A549 (cell line): Measurements from ENCODE around the gene TMEM129. TPM values are rescaled to one million over a fixed set of nuclear protein-coding genes. Genes with fewer than 3 reads are reported as not detected.

Experiments used
- ATAC-seq, 2 experiments: fragments of 200-7000 bp in 1 of 2; fragments of >200 bp in 1 of 2; cut with Nextera tagmentation in 1 of 2; cut with Tn5 transposase in 1 of 2; 3 replicates each; pipeline versions ENCODE4 v1.8.0 to v1.9.1; 2018 to 2020; ENCODE audit warnings: mild to moderate bottlenecking in 1 of 2, moderate library complexity in 1 of 2
- CTCF ChIA-PET: fragments of 300-600 bp; sonication (Branson Sonifier 250); formaldehyde crosslinking; extraction: SDS; loops from one replicate; lab custom pipeline; 2021; ENCODE audit warnings: antibody characterized with exemption, inconsistent platforms; lab: Yijun Ruan, JAX
- POLR2A ChIA-PET: fragments of 350-600 bp; formaldehyde crosslinking; extraction: SDS; loops from one replicate; lab custom pipeline; 2021; ENCODE audit warnings: antibody characterized with exemption, inconsistent platforms; lab: Yijun Ruan, JAX
- DNase-seq, 2 experiments: peaks; one replicate each; pipeline versions ENCODE4 v3.0.0 to v3.0.0-alpha.2; 2011 to 2016; ENCODE audit warnings: low read depth in 1 of 2, low spot score in 1 of 2
- FAIRE-seq: peaks from 2 replicates; lab custom pipeline; 2011; peaks lifted over from hg19 to GRCh38; lab: Jason Lieb, UNC
- H3K27ac ChIP-seq, 2 experiments: fragments of >200 bp; sonication (Bioruptor Twin); formaldehyde crosslinking; 3 replicates each; pipeline ENCODE4 v1.5.1; 2016 to 2017
- H3K4me1 ChIP-seq: fragments of >200 bp; sonication (Bioruptor Twin); formaldehyde crosslinking; 3 replicates; pipeline ENCODE4 v1.6.1; 2016
- H3K4me2 ChIP-seq: fragments of >200 bp; sonication (Bioruptor Twin); formaldehyde crosslinking; 3 replicates; pipeline ENCODE4 v1.6.1; 2016
- H3K4me3 ChIP-seq: fragments of >200 bp; sonication (Bioruptor Twin); formaldehyde crosslinking; 3 replicates; pipeline ENCODE4 v1.5.1; 2016
- H3K9me3 ChIP-seq: fragments of >200 bp; sonication (Bioruptor Twin); formaldehyde crosslinking; 3 replicates; pipeline ENCODE4 v1.6.1; 2016
- BCL3 ChIP-seq: fragments of >200 bp; sonication (Bioruptor Twin); formaldehyde crosslinking; IDR thresholded peaks from 3 replicates; pipeline ENCODE4 v1.6.1; 2016
- CEBPB ChIP-seq, 2 experiments: fragments of >200 bp in 1 of 2; sonication (Bioruptor Twin) in 1 of 2; formaldehyde crosslinking in 1 of 2; IDR thresholded peaks; 2 replicates each; pipeline ENCODE4 v1.6.1; 2012 to 2016
- CTCF ChIP-seq: fragments of >200 bp; sonication (Bioruptor Twin); formaldehyde crosslinking; IDR thresholded peaks from 3 replicates; pipeline ENCODE4 v1.5.1; 2016
- ELK1 ChIP-seq: fragments of 150-350 bp; IDR thresholded peaks from 2 replicates; pipeline ENCODE4 v1.6.1; 2014; ENCODE audit warnings: low read depth, mild to moderate bottlenecking, low read length
- ESRRA ChIP-seq: fragments of 150-350 bp; IDR thresholded peaks from 2 replicates; pipeline ENCODE4 v1.6.1; 2014; ENCODE audit warnings: mild to moderate bottlenecking, low read length, borderline replicate concordance
- FOSL2 ChIP-seq, 2 experiments: fragments of 450-650 bp in 1 of 2; fragments of >200 bp in 1 of 2; sonication (Bioruptor Twin) in 1 of 2; formaldehyde crosslinking; IDR thresholded peaks; 2 replicates each; pipeline versions ENCODE4 v1.5.0 to v1.6.1; 2016 to 2020; ENCODE audit warnings: mild to moderate bottlenecking in 1 of 2, moderate library complexity in 1 of 2
- FOXS1 ChIP-seq: fragments of 250-450 bp; sonication (Bioruptor Pico); IDR thresholded peaks from 2 replicates; pipeline ENCODE4 v1.5.0; 2020; ENCODE audit warnings: mild to moderate bottlenecking, moderate library complexity
- HDAC2 ChIP-seq: fragments of 200-600 bp; sonication (generic); IDR thresholded peaks from 2 replicates; pipeline ENCODE4 v1.6.1; 2016
- HOXA7 ChIP-seq: fragments of 250-450 bp; sonication (Bioruptor Pico); IDR thresholded peaks from 2 replicates; pipeline ENCODE4 v1.5.0; 2020; ENCODE audit warnings: mild to moderate bottlenecking, moderate library complexity
- HOXB13 ChIP-seq: fragments of 250-450 bp; sonication (Bioruptor Pico); IDR thresholded peaks from 2 replicates; pipeline ENCODE4 v1.5.0; 2020; ENCODE audit warnings: low read depth, mild to moderate bottlenecking, moderate library complexity
- JUN ChIP-seq, 2 experiments: fragments of >200 bp; sonication (Bioruptor Twin); formaldehyde crosslinking; IDR thresholded peaks; 2 replicates in 1 of 2; 3 replicates in 1 of 2; pipeline ENCODE4 v1.6.1; 2016 to 2017
- KDM1A ChIP-seq: fragments of 200-600 bp; sonication (generic); IDR thresholded peaks from 2 replicates; pipeline ENCODE4 v1.6.1; 2016; ENCODE audit warnings: low read depth, mild to moderate bottlenecking
- MAX ChIP-seq: IDR thresholded peaks from 2 replicates; pipeline ENCODE4 v1.6.1; 2012
- NFE2L2 ChIP-seq: fragments of 150-350 bp; conservative IDR thresholded peaks from 2 replicates; pipeline ENCODE4 v1.6.1; 2014; ENCODE audit warnings: low read length
- NR3C1 ChIP-seq: fragments of >200 bp; sonication (Bioruptor Twin); formaldehyde crosslinking; IDR thresholded peaks from 3 replicates; pipeline ENCODE4 v1.6.1; 2017
- POLR2AphosphoS2 ChIP-seq: conservative IDR thresholded peaks from 2 replicates; pipeline ENCODE4 v1.6.1; 2012; ENCODE audit warnings: low read length, improper control_type of control experiment, inconsistent platforms
- RAD21 ChIP-seq, 2 experiments: fragments of >200 bp in 1 of 2; sonication (Bioruptor Twin) in 1 of 2; formaldehyde crosslinking in 1 of 2; IDR thresholded peaks in 1 of 2; conservative IDR thresholded peaks in 1 of 2; 2 replicates in 1 of 2; 3 replicates in 1 of 2; pipeline ENCODE4 v1.6.1; 2012 to 2018; ENCODE audit warnings: inconsistent platforms in 1 of 2
- REST ChIP-seq: fragments of 200-600 bp; sonication (generic); IDR thresholded peaks from 2 replicates; pipeline ENCODE4 v1.6.1; 2016; ENCODE audit warnings: antibody characterized with exemption, mild to moderate bottlenecking, moderate library complexity
- RNF2 ChIP-seq: fragments of 200-600 bp; sonication (generic); IDR thresholded peaks from 2 replicates; pipeline ENCODE4 v1.6.1; 2016; ENCODE audit warnings: low read depth, mild to moderate bottlenecking, antibody characterized with exemption, moderate library complexity, borderline replicate concordance
- SMC3 ChIP-seq: fragments of >200 bp; sonication (Bioruptor Twin); formaldehyde crosslinking; IDR thresholded peaks from 3 replicates; pipeline ENCODE4 v1.6.1; 2018; ENCODE audit warnings: inconsistent platforms
- ZC3H11A ChIP-seq: fragments of 450-650 bp; IDR thresholded peaks from 2 replicates; pipeline ENCODE4 v1.6.1; 2014; ENCODE audit warnings: antibody characterized with exemption, mild to moderate bottlenecking
- ZFP36 ChIP-seq: fragments of 450-650 bp; IDR thresholded peaks from 2 replicates; pipeline ENCODE4 v1.6.1; 2014; ENCODE audit warnings: borderline replicate concordance; ENCODE audit not compliant: partially characterized antibody
- WGBS: methylation state at CpG from one replicate; pipeline ENCODE4 v1.1.6; 2017; ENCODE audit errors: missing lambda C conversion rate; 5-methylcytosine and 5-hydroxymethylcytosine counted together
- polyA plus RNA-seq, 4 experiments: library from polyadenylated mRNA; depleted of rRNA in 3 of 4; stranded (reverse); fragments of >200 nt; fragmentation: RNase III in 1 of 4; extraction: RNeasy Plus Mini Kit Qiagen cat#74134 plus additional on column Dnase treatment in 1 of 4; gene quantifications; 2 replicates in 3 of 4; 3 replicates in 1 of 4; pipeline ENCODE4 v1.2.3, GENCODE V29; 2011 to 2017

TMEM129 gene
- polyA plus RNA-seq, 2 of the 4 experiments (the other 2 are of a cell fraction), result 12.7 to 20.4 TPM

- no peak overlapping the region for H3K27ac ChIP-seq
- FAIRE-seq, result no peak
- POLR2A ChIA-PET, result no interaction called here
These were observed 25.9 kb upstream of the TMEM129 start for GRCh38 chr4:1746919-1747602.

GRCh38 chr4:1746265-1746691 is 25.2 kb upstream of the TMEM129 start:
- no peak for TF ChIP-seq ESRRA
- TF ChIP-seq NR3C1, result no peak
- TF ChIP-seq NFE2L2, result no peak
- TF ChIP-seq RAD21 (conservative IDR thresholded peaks at IDR 0.05 in 1 of 2, IDR thresholded peaks at IDR 0.05 in 1 of 2), result peak; percentile 52 to 56
- TF ChIP-seq FOSL2 (IDR thresholded peaks at IDR 0.05), result no peak
- no peak for TF ChIP-seq FOSL2 (CRISPR knock-in tag; IDR thresholded peaks at IDR 0.05)
- peak; percentile 70 for TF ChIP-seq SMC3
- no peak for TF ChIP-seq FOXS1 (CRISPR knock-in tag)
- TF ChIP-seq CTCF, result peak; percentile 54
- TF ChIP-seq KDM1A, result no peak
- 0 out of 2 replicates have a peak, but pooled peaks have one; percentile 0 for TF ChIP-seq ZC3H11A
- no peak for TF ChIP-seq ELK1
- no peak for TF ChIP-seq REST
- peak in 1 of 2 experiments; percentile 29; a peak in 1 of 5 replicates for TF ChIP-seq JUN (IDR thresholded peaks at IDR 0.05)
- TF ChIP-seq CEBPB (IDR thresholded peaks at IDR 0.05), result no peak
- no peak for TF ChIP-seq HOXB13 (CRISPR knock-in tag)
- ChIA-PET CTCF (interaction anchor here (0.6 to 13.8 kb wide), 20 partner anchors 9 to 195 kb away, joined by 3 to 227 read pairs (median 4); partner anchors contain the start of gene FGFR3), POLR2A (no interaction called here)
- Histone ChIP-seq H3K4me1 (no peaks in the 10 kb centered on the region; the same call in 2 of the 3 replicates), H3K27ac (no peak overlapping the region), H3K9me3 (no peaks in the 10 kb centered on the region), H3K4me2 (no peak overlapping the region), H3K4me3 (no peak overlapping the region)
- FAIRE-seq (no peak), ATAC-seq (peak; percentile 65 to 88), DNase-seq (peak; percentile 73 to 77)
- no CpG with 5 or more reads among the region's 17 CpGs for WGBS

More at GRCh38 chr4:1746919-1747602, 25.9 kb upstream of the TMEM129 start:
- ATAC-seq, result peak in 1 of 2 experiments; percentile 11; a peak in 3 of 6 replicates
- TF ChIP-seq NR3C1 (no peak), MAX (no peak), FOSL2 (IDR thresholded peaks at IDR 0.05) (no peak), FOSL2 (CRISPR knock-in tag; IDR thresholded peaks at IDR 0.05) (no peak), ZFP36 (no peak), HOXA7 (no peak), BCL3 (no peak), KDM1A (no peak), POLR2AphosphoS2 (no peak), NFE2L2 (no peak), HDAC2 (no peak), RNF2 (no peak)
- H3K4me2 ChIP-seq, result no peak overlapping the region
- H3K9me3 ChIP-seq, result no peaks in the 10 kb centered on the region
- peaks cover 3% of the 10 kb centered on the region for H3K4me1 ChIP-seq
- CTCF ChIA-PET, result interaction anchor here (0.6 to 13.8 kb wide), 29 partner anchors 10 to 366 kb away, joined by 3 to 227 read pairs (median 4); partner anchors contain the start of gene FGFR3
- DNase-seq, result no peak
- 74% methylated on average over 8 of the region's 33 CpGs for WGBS
- no peak overlapping the region for H3K4me3 ChIP-seq
